Hepatocyte (in vitro differentiated cells): ENCODE measurements around the gene HMX3. TPM values are rescaled to one million over a fixed set of nuclear protein-coding genes. Genes with fewer than 3 reads are reported as not detected.
A peak's percentile ranks its signal among the peaks of the same experiment; 100 is the strongest.

Experiments
- DNase-seq: peaks from one replicate; pipeline ENCODE4 v3.0.0-alpha.2; 2016; ENCODE audit warnings: low spot score
- H2AFZ ChIP-seq: fragments of 200-600 bp; sonication (generic); 2 replicates; pipeline ENCODE4 v1.6.0; 2016; ENCODE audit warnings: antibody characterized with exemption, mild to moderate bottlenecking
- H3K27ac ChIP-seq: fragments of 200-600 bp; sonication (generic); 2 replicates; pipeline ENCODE4 v1.5.1; 2016; ENCODE audit warnings: mild to moderate bottlenecking
- H3K27me3 ChIP-seq: fragments of 200-600 bp; sonication (generic); 2 replicates; pipeline ENCODE4 v1.6.1; 2016
- H3K36me3 ChIP-seq: fragments of 200-600 bp; sonication (generic); replicated peaks from 2 replicates; pipeline ENCODE4 v1.5.1; 2016; ENCODE audit warnings: low read depth; ENCODE audit not compliant: insufficient read depth
- H3K4me1 ChIP-seq: fragments of 200-600 bp; sonication (generic); 2 replicates; pipeline ENCODE4 v1.5.1; 2016; ENCODE audit warnings: mild to moderate bottlenecking, moderate library complexity; ENCODE audit not compliant: insufficient read depth
- H3K4me2 ChIP-seq: fragments of 200-600 bp; sonication (generic); 2 replicates; pipeline ENCODE4 v1.6.0; 2016
- H3K4me3 ChIP-seq: fragments of 200-600 bp; sonication (generic); 2 replicates; pipeline ENCODE4 v1.5.1; 2016; ENCODE audit warnings: mild to moderate bottlenecking
- H3K79me2 ChIP-seq: fragments of 200-600 bp; sonication (generic); 2 replicates; pipeline ENCODE4 v1.6.0; 2017; ENCODE audit warnings: mild to moderate bottlenecking
- H3K9me2 ChIP-seq: fragments of 200-600 bp; sonication (generic); replicated peaks from 2 replicates; pipeline ENCODE4 v1.6.0; 2017; ENCODE audit warnings: mild to moderate bottlenecking; ENCODE audit not compliant: insufficient read depth
- H3K9me3 ChIP-seq: fragments of 200-600 bp; sonication (generic); 2 replicates; pipeline ENCODE4 v1.5.1; 2016; ENCODE audit warnings: low read depth, mild to moderate bottlenecking
- H4K20me1 ChIP-seq: fragments of 200-600 bp; sonication (generic); 2 replicates; pipeline ENCODE4 v1.6.0; 2016; ENCODE audit warnings: mild to moderate bottlenecking; ENCODE audit not compliant: insufficient read depth, poor library complexity, severe bottlenecking
- EZH2 ChIP-seq: fragments of 200-600 bp; sonication (generic); IDR thresholded peaks from 2 replicates; pipeline ENCODE4 v1.6.1; 2016; ENCODE audit warnings: antibody characterized with exemption, mild to moderate bottlenecking, borderline replicate concordance
- EZH2phosphoT487 ChIP-seq: fragments of 200-600 bp; sonication (generic); IDR thresholded peaks from one replicate; pipeline ENCODE4 v1.6.1; 2018; ENCODE audit warnings: antibody characterized with exemption, mild to moderate bottlenecking, low read depth, moderate library complexity; ENCODE audit not compliant: unreplicated experiment, severe bottlenecking
- WGBS: methylation state at CpG from one replicate; pipeline ENCODE4 v1.1.6; 2016; ENCODE audit warnings: low lambda C conversion rate; ENCODE audit errors: missing lambda C conversion rate; 5-methylcytosine and 5-hydroxymethylcytosine counted together
- polyA plus RNA-seq: library from polyadenylated mRNA; unstranded; fragments of >200 nt; fragmentation: Nextera tagmentation; extraction: Ambion mirVana; gene quantifications from 2 replicates; pipeline ENCODE4 v1.2.1, GENCODE V29; 2016
- total RNA-seq: library from RNA; depleted of rRNA; stranded (reverse); fragments of >200 nt; gene quantifications from 2 replicates; pipeline ENCODE4 v1.2.3, GENCODE V29; 2014
- TF ChIP-seq, protein P1 (sequence below): fragments of 200-600 bp; sonication (generic); IDR thresholded peaks from 2 replicates; pipeline ENCODE4 v1.5.1; 2016; ENCODE audit warnings: antibody characterized with exemption, mild to moderate bottlenecking; ENCODE audit not compliant: poor library complexity

The HMX3 gene
- total and polyA plus RNA-seq, 2 experiments from 2014 or later = not detected

DNA sequence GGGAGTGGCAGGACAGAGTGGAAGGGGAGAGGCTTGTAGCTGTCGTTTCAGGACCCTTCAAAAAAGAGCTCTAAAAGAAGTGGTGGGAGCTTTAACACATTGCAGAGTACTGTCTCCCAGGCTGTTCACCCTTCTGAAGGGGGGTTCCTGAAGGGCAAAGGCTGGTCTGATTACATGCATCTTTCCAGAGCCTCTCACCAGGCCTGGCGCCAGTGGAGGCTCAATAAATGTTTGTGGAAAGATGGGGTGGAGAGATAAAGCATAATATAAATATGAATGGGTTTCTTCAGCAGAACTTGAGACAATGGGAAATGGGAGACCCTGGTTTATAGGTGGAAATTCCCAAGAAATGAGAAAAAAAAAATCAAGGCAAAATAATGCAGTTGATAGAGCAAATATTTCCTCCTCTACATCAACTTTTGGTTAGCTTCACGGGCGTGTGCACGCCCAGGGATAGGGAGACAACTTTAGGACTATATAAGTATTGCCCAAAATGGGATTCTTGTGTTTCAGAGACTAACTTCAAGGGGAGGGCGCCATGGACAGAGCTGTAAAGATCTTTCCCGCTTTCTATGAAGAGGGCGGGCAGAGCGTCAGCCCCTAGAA, 17.8 kb downstream of the HMX3 start:
- H3K9me2 ChIP-seq = no peaks in the 10 kb centered on the region
- H3K36me3 ChIP-seq = no peaks in the 10 kb centered on the region
- peaks cover 35% of the 10 kb centered on the region for H3K79me2 ChIP-seq
- H3K9me3 ChIP-seq = no peaks in the 10 kb centered on the region
- no peak overlapping the region for H3K4me3 ChIP-seq
- peaks cover 21% of the 10 kb centered on the region for H3K4me1 ChIP-seq
- no peak overlapping the region for H3K27ac ChIP-seq
- WGBS = 41% methylated on average over 9 of the region's 9 CpGs
- H4K20me1 ChIP-seq = peaks cover 5% of the 10 kb centered on the region
- H3K4me2 ChIP-seq = no peak overlapping the region
- no peak overlapping the region for H2AFZ ChIP-seq
- DNase-seq = no peak
- H3K27me3 ChIP-seq = peaks cover 48% of the 10 kb centered on the region
- TF ChIP-seq EZH2phosphoT487 (no peak), EZH2 (no peak)
- TF ChIP-seq, protein P1, sequence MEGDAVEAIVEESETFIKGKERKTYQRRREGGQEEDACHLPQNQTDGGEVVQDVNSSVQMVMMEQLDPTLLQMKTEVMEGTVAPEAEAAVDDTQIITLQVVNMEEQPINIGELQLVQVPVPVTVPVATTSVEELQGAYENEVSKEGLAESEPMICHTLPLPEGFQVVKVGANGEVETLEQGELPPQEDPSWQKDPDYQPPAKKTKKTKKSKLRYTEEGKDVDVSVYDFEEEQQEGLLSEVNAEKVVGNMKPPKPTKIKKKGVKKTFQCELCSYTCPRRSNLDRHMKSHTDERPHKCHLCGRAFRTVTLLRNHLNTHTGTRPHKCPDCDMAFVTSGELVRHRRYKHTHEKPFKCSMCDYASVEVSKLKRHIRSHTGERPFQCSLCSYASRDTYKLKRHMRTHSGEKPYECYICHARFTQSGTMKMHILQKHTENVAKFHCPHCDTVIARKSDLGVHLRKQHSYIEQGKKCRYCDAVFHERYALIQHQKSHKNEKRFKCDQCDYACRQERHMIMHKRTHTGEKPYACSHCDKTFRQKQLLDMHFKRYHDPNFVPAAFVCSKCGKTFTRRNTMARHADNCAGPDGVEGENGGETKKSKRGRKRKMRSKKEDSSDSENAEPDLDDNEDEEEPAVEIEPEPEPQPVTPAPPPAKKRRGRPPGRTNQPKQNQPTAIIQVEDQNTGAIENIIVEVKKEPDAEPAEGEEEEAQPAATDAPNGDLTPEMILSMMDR = no peak

DNA sequence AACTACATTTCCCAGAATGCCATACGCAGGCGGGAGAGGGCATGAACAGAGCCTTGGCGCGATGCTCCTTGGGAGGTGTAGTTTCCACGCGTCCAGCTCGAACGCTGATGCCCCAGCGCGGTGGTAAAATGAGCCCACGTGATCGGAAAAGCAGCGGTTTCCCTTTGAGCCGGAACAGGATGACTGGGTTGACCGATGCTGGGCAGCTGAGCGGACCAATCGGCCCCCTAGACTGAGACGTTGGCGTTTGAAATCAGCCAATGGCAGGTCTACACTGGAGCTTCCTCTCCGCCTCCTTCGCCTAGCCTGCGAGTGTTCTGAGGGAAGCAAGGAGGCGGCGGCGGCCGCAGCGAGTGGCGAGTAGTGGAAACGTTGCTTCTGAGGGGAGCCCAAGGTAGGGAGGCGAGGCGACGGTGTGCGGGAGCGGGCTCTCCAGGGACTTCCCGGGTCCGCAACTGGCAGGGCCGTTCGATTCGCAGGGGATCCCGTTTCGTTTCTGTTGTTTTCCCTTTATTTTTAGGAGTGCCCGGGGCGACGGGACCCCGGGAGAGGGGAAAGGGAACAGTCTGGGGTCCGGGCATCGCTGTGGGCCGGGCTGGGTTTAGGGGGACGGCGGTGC, 18.4 kb downstream of the HMX3 start, which contains the start of gene BUB3:
Gene BUB3 (plus strand): TSS at position 311 of the 619 bp plus-strand sequence. CDS start 516 bp downstream, outside the sequence.
- no peaks in the 10 kb centered on the region for H3K9me3 ChIP-seq
- no peaks in the 10 kb centered on the region for H3K9me2 ChIP-seq
- H3K4me3 ChIP-seq = peak within 1 kb of the TSS; percentile 57
- peaks cover 21% of the 10 kb centered on the region for H3K4me1 ChIP-seq
- peak within 1 kb of the TSS; percentile 80 for H2AFZ ChIP-seq
- WGBS = 4% methylated on average over 43 of the region's 50 CpGs
- TF ChIP-seq EZH2phosphoT487 (no peak), EZH2 (no peak)
- TF ChIP-seq, protein P1 = no peak
- peaks cover 7% of the 10 kb centered on the region for H4K20me1 ChIP-seq
- H3K27me3 ChIP-seq = peaks cover 42% of the 10 kb centered on the region
- peak within 1 kb of the TSS; percentile 83 for H3K4me2 ChIP-seq
- H3K79me2 ChIP-seq = peaks cover 41% of the 10 kb centered on the region
- DNase-seq = peak; percentile 99
- H3K27ac ChIP-seq = peak within 1 kb of the TSS; percentile 86
- no peaks in the 10 kb centered on the region for H3K36me3 ChIP-seq

DNA sequence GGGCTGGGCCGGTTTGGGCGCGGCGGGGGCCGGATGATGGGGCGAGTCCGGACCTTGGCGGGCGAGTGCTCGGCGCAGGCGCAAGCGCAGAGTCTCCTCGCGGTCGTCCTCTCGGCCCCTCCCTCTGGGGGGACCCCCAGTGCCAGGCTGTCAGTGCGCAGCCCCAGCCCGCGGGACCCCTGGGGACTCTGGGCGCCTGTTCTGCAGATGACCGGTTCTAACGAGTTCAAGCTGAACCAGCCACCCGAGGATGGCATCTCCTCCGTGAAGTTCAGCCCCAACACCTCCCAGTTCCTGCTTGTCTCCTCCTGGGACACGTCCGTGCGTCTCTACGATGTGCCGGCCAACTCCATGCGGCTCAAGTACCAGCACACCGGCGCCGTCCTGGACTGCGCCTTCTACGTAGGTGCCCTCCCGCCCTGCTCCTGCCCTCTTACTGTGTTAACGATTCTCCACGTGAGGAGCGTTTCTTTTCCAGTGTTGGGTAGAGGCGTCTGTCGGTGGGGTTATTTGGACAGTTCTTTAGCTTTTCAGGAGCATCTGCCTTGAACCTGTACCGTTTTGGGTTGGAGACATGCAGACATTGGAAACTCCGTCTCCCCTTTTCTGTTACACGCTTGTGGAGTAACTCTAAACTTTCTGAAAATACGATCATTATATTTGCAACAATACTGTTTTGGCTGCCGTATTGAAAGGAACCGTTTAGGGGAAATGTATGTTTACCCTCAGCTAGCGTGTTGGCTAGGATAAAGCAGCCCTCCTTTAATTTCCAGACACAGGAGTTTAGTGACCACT, 19.1 kb downstream of the HMX3 start:
- no peaks in the 10 kb centered on the region for H3K36me3 ChIP-seq
- H3K9me2 ChIP-seq = no peaks in the 10 kb centered on the region
- DNase-seq = peak; percentile 75
- TF ChIP-seq EZH2phosphoT487 (no peak), EZH2 (no peak)
- TF ChIP-seq, protein P1 = no peak
- peak overlapping the region; percentile 57 for H3K4me3 ChIP-seq
- H3K9me3 ChIP-seq = no peaks in the 10 kb centered on the region
- peak overlapping the region; percentile 80 for H2AFZ ChIP-seq
- WGBS = 7% methylated on average over 32 of the region's 49 CpGs
- peaks cover 11% of the 10 kb centered on the region for H4K20me1 ChIP-seq
- H3K79me2 ChIP-seq = peaks cover 48% of the 10 kb centered on the region
- peaks cover 20% of the 10 kb centered on the region for H3K4me1 ChIP-seq
- H3K4me2 ChIP-seq = peak overlapping the region; percentile 83
- peak overlapping the region; percentile 86 for H3K27ac ChIP-seq
- peaks cover 35% of the 10 kb centered on the region for H3K27me3 ChIP-seq
